ENCODE data around the gene FANCM.

The FANCM gene, protein sequence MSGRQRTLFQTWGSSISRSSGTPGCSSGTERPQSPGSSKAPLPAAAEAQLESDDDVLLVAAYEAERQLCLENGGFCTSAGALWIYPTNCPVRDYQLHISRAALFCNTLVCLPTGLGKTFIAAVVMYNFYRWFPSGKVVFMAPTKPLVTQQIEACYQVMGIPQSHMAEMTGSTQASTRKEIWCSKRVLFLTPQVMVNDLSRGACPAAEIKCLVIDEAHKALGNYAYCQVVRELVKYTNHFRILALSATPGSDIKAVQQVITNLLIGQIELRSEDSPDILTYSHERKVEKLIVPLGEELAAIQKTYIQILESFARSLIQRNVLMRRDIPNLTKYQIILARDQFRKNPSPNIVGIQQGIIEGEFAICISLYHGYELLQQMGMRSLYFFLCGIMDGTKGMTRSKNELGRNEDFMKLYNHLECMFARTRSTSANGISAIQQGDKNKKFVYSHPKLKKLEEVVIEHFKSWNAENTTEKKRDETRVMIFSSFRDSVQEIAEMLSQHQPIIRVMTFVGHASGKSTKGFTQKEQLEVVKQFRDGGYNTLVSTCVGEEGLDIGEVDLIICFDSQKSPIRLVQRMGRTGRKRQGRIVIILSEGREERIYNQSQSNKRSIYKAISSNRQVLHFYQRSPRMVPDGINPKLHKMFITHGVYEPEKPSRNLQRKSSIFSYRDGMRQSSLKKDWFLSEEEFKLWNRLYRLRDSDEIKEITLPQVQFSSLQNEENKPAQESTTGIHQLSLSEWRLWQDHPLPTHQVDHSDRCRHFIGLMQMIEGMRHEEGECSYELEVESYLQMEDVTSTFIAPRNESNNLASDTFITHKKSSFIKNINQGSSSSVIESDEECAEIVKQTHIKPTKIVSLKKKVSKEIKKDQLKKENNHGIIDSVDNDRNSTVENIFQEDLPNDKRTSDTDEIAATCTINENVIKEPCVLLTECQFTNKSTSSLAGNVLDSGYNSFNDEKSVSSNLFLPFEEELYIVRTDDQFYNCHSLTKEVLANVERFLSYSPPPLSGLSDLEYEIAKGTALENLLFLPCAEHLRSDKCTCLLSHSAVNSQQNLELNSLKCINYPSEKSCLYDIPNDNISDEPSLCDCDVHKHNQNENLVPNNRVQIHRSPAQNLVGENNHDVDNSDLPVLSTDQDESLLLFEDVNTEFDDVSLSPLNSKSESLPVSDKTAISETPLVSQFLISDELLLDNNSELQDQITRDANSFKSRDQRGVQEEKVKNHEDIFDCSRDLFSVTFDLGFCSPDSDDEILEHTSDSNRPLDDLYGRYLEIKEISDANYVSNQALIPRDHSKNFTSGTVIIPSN (N-terminal part only)

GRCh38 chr14:45135659-45136395, at the start of gene FANCM:
FANCM (plus strand) TSS chr14:45135930; CDS start chr14:45136032, 102 bp downstream.
- Histone ChIP-seq H3K9me3 (ENCODE audit: control insufficient read depth in 5 of 5, low read length in 5 of 5) (no peaks in the 10 kb centered on the region), H3K4me3 (ENCODE audit: low read depth in 1 of 5, low read length in 5 of 5) (peak within 1 kb of the TSS; percentile 86 to 100 (median 97)), H3K36me3 (ENCODE audit: control insufficient read depth in 5 of 5, insufficient read depth in 5 of 5, low read length in 5 of 5) (no peaks in the 10 kb centered on the region), H3K4me1 (ENCODE audit: control insufficient read depth in 5 of 5, insufficient read depth in 5 of 5, low read length in 5 of 5) (peaks cover 3 to 33% (median 29%) of the 10 kb centered on the region in 5 donors), H3K9ac (ENCODE audit: low read length in 5 of 5) (peak within 1 kb of the TSS; percentile 75 to 98 (median 87)), H3K27ac (ENCODE audit: low read depth, low read length) (peak within 1 kb of the TSS; percentile 94), H3K27me3 (ENCODE audit: control insufficient read depth in 5 of 5, insufficient read depth in 4 of 5, low read length in 5 of 5) (no peaks in the 10 kb centered on the region)

- Histone ChIP-seq H3K4me1 (ENCODE audit: control insufficient read depth in 5 of 5, insufficient read depth in 5 of 5, low read length in 5 of 5) (peaks cover 0 to 22% (median 17%) of the 10 kb centered on the region in 5 donors), H3K36me3 (ENCODE audit: control insufficient read depth in 5 of 5, insufficient read depth in 5 of 5, low read length in 5 of 5) (peaks cover 0 to 3% (median 0%) of the 10 kb centered on the region in 5 donors), H3K9me3 (ENCODE audit: control insufficient read depth in 5 of 5, low read length in 5 of 5) (no peaks in the 10 kb centered on the region), H3K27ac (ENCODE audit: low read depth, low read length) (no peak overlapping the region), H3K27me3 (ENCODE audit: control insufficient read depth in 5 of 5, insufficient read depth in 4 of 5, low read length in 5 of 5) (no peaks in the 10 kb centered on the region), H3K9ac (ENCODE audit: low read length in 5 of 5) (no peak overlapping the region), H3K4me3 (ENCODE audit: low read depth in 1 of 5, low read length in 5 of 5) (no peak overlapping the region)
Measured at GRCh38 chr14:45089813-45090212, 45.9 kb upstream of the FANCM start.

- Histone ChIP-seq H3K4me1 (ENCODE audit: control insufficient read depth in 5 of 5, insufficient read depth in 5 of 5, low read length in 5 of 5) (peaks cover 0 to 6% (median 3%) of the 10 kb centered on the region in 5 donors), H3K36me3 (ENCODE audit: control insufficient read depth in 5 of 5, insufficient read depth in 5 of 5, low read length in 5 of 5) (peaks cover 6 to 14% (median 11%) of the 10 kb centered on the region in 5 donors), H3K9me3 (ENCODE audit: control insufficient read depth in 5 of 5, low read length in 5 of 5) (no peaks in the 10 kb centered on the region), H3K9ac (ENCODE audit: low read length in 5 of 5) (peak overlapping the region in 1 of 5 donors; percentile 30), H3K27me3 (ENCODE audit: control insufficient read depth in 5 of 5, insufficient read depth in 4 of 5, low read length in 5 of 5) (no peaks in the 10 kb centered on the region), H3K27ac (ENCODE audit: low read depth, low read length) (no peak overlapping the region), H3K4me3 (ENCODE audit: low read depth in 1 of 5, low read length in 5 of 5) (no peak overlapping the region)
Measured at GRCh38 chr14:45091710-45092109, 44.0 kb upstream of the FANCM start.

- Histone ChIP-seq H3K4me1 (ENCODE audit: control insufficient read depth in 5 of 5, insufficient read depth in 5 of 5, low read length in 5 of 5) (no peaks in the 10 kb centered on the region), H3K9me3 (ENCODE audit: control insufficient read depth in 5 of 5, low read length in 5 of 5) (no peaks in the 10 kb centered on the region)
Measured at GRCh38 chr14:45094275-45094674, 41.5 kb upstream of the FANCM start.

GRCh38 chr14:45095143-45095542, 40.6 kb upstream of the FANCM start:
- H3K27ac ChIP-seq (ENCODE audit: low read depth, low read length), result no peak overlapping the region
- H3K27me3 ChIP-seq (ENCODE audit: control insufficient read depth in 5 of 5, insufficient read depth in 4 of 5, low read length in 5 of 5), result no peaks in the 10 kb centered on the region
- H3K9ac ChIP-seq (ENCODE audit: low read length in 5 of 5), result no peak overlapping the region
- H3K9me3 ChIP-seq (ENCODE audit: control insufficient read depth in 5 of 5, low read length in 5 of 5), result no peaks in the 10 kb centered on the region
- no peaks in the 10 kb centered on the region for H3K4me1 ChIP-seq (ENCODE audit: control insufficient read depth in 5 of 5, insufficient read depth in 5 of 5, low read length in 5 of 5)
- H3K36me3 ChIP-seq (ENCODE audit: control insufficient read depth in 5 of 5, insufficient read depth in 5 of 5, low read length in 5 of 5), result peaks cover 15 to 42% (median 18%) of the 10 kb centered on the region in 5 donors
- no peak overlapping the region for H3K4me3 ChIP-seq (ENCODE audit: low read depth in 1 of 5, low read length in 5 of 5)

More at GRCh38 chr14:45094275-45094674, 41.5 kb upstream of the FANCM start:
- Histone ChIP-seq H3K36me3 (ENCODE audit: control insufficient read depth in 5 of 5, insufficient read depth in 5 of 5, low read length in 5 of 5) (peaks cover 13 to 35% (median 17%) of the 10 kb centered on the region in 5 donors), H3K4me3 (ENCODE audit: low read depth in 1 of 5, low read length in 5 of 5) (no peak overlapping the region), H3K27me3 (ENCODE audit: control insufficient read depth in 5 of 5, insufficient read depth in 4 of 5, low read length in 5 of 5) (no peaks in the 10 kb centered on the region), H3K27ac (ENCODE audit: low read depth, low read length) (no peak overlapping the region), H3K9ac (ENCODE audit: low read length in 5 of 5) (no peak overlapping the region)

GRCh38 chr14:45096218-45096617, 39.5 kb upstream of the FANCM start:
- Histone ChIP-seq H3K9ac (ENCODE audit: low read length in 5 of 5) (no peak overlapping the region), H3K9me3 (ENCODE audit: control insufficient read depth in 5 of 5, low read length in 5 of 5) (no peaks in the 10 kb centered on the region), H3K4me3 (ENCODE audit: low read depth in 1 of 5, low read length in 5 of 5) (no peak overlapping the region), H3K27me3 (ENCODE audit: control insufficient read depth in 5 of 5, insufficient read depth in 4 of 5, low read length in 5 of 5) (no peaks in the 10 kb centered on the region), H3K36me3 (ENCODE audit: control insufficient read depth in 5 of 5, insufficient read depth in 5 of 5, low read length in 5 of 5) (peaks cover 18 to 48% (median 28%) of the 10 kb centered on the region in 5 donors), H3K4me1 (ENCODE audit: control insufficient read depth in 5 of 5, insufficient read depth in 5 of 5, low read length in 5 of 5) (no peaks in the 10 kb centered on the region), H3K27ac (ENCODE audit: low read depth, low read length) (no peak overlapping the region)

- H3K4me1 ChIP-seq (ENCODE audit: control insufficient read depth in 5 of 5, insufficient read depth in 5 of 5, low read length in 5 of 5), result no peaks in the 10 kb centered on the region
- no peak overlapping the region for H3K27ac ChIP-seq (ENCODE audit: low read depth, low read length)
- H3K4me3 ChIP-seq (ENCODE audit: low read depth in 1 of 5, low read length in 5 of 5), result no peak overlapping the region
- H3K27me3 ChIP-seq (ENCODE audit: control insufficient read depth in 5 of 5, insufficient read depth in 4 of 5, low read length in 5 of 5), result no peaks in the 10 kb centered on the region
- peaks cover 38 to 62% (median 44%) of the 10 kb centered on the region in 5 donors for H3K36me3 ChIP-seq (ENCODE audit: control insufficient read depth in 5 of 5, insufficient read depth in 5 of 5, low read length in 5 of 5)
- H3K9ac ChIP-seq (ENCODE audit: low read length in 5 of 5), result no peak overlapping the region
- H3K9me3 ChIP-seq (ENCODE audit: control insufficient read depth in 5 of 5, low read length in 5 of 5), result no peaks in the 10 kb centered on the region
Measured at GRCh38 chr14:45103806-45104205, 31.9 kb upstream of the FANCM start.

- Histone ChIP-seq H3K9me3 (ENCODE audit: control insufficient read depth in 5 of 5, low read length in 5 of 5) (no peaks in the 10 kb centered on the region), H3K36me3 (ENCODE audit: control insufficient read depth in 5 of 5, insufficient read depth in 5 of 5, low read length in 5 of 5) (peaks cover 39 to 66% (median 47%) of the 10 kb centered on the region in 5 donors), H3K27me3 (ENCODE audit: control insufficient read depth in 5 of 5, insufficient read depth in 4 of 5, low read length in 5 of 5) (no peaks in the 10 kb centered on the region), H3K9ac (ENCODE audit: low read length in 5 of 5) (no peak overlapping the region), H3K4me3 (ENCODE audit: low read depth in 1 of 5, low read length in 5 of 5) (no peak overlapping the region), H3K27ac (ENCODE audit: low read depth, low read length) (no peak overlapping the region), H3K4me1 (ENCODE audit: control insufficient read depth in 5 of 5, insufficient read depth in 5 of 5, low read length in 5 of 5) (no peaks in the 10 kb centered on the region)
Measured at GRCh38 chr14:45104561-45104960, 31.2 kb upstream of the FANCM start.
